OCI-LY1 (cell line): Measurements from ENCODE around the gene SDCCAG8.

ENCODE experiments used
- EZH2 ChIP-seq: fragments of 200-600 bp; sonication (generic), shearing (Covaris generic); IDR thresholded peaks from 2 replicates; pipeline ENCODE4 v1.8.0; 2017; ENCODE audit warnings: borderline replicate concordance, mixed run types, mild to moderate bottlenecking, antibody characterized with exemption, low read length, moderate library complexity, mixed read lengths
- TF ChIP-seq, protein P1 (sequence below): fragments of 200-600 bp; sonication (generic), shearing (Covaris generic); IDR thresholded peaks from 2 replicates; pipeline ENCODE4 v1.5.1; 2017; ENCODE audit warnings: mild to moderate bottlenecking, antibody characterized with exemption, low read length, moderate library complexity, mixed read lengths

DNA sequence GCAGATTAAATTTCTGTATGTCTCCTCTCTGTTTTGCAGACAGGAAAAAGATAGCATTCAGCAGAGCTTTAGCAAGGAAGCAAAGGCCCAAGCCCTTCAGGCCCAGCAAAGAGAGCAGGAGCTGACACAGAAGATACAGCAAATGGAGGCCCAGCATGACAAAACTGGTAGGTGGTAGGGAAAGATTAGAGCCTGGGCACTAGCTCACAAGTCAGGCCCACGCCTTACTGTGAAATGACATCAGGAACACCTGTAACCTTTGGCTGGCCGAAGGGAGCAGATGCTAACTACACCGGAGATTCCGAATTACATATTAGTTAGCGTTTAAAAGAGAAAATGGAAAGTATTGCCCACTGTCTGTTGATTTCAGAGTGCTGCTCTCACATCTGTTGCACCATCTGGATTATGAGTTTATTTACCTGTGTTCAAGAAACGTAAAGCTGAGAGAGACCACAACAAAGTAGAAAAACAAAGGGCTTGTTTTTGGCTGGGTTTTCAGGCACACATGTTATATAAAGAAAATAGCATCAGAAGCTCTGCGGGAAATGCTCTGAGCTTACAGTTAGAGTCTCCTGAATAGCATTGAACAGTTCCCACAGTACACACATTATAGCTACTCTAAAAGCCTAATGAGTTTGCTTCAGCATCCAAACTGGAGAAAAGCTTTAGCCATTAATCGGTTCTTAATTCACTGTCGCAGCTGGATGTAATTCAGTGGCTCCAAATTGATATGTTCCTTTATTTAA, 160.0 kb downstream of the SDCCAG8 start:
- TF ChIP-seq, protein P1, sequence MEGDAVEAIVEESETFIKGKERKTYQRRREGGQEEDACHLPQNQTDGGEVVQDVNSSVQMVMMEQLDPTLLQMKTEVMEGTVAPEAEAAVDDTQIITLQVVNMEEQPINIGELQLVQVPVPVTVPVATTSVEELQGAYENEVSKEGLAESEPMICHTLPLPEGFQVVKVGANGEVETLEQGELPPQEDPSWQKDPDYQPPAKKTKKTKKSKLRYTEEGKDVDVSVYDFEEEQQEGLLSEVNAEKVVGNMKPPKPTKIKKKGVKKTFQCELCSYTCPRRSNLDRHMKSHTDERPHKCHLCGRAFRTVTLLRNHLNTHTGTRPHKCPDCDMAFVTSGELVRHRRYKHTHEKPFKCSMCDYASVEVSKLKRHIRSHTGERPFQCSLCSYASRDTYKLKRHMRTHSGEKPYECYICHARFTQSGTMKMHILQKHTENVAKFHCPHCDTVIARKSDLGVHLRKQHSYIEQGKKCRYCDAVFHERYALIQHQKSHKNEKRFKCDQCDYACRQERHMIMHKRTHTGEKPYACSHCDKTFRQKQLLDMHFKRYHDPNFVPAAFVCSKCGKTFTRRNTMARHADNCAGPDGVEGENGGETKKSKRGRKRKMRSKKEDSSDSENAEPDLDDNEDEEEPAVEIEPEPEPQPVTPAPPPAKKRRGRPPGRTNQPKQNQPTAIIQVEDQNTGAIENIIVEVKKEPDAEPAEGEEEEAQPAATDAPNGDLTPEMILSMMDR, result no peak
- no peak for TF ChIP-seq EZH2
